HepG2 (cell line): ENCODE measurements around the gene TSPYL4. TPM values are rescaled to one million over a fixed set of nuclear protein-coding genes. Genes with fewer than 3 reads are reported as not detected.

Source experiments
- DNMT1 ChIP-seq: sonication (generic); formaldehyde crosslinking; IDR thresholded peaks from 2 replicates; pipeline ENCODE4 v1.5.1; 2020; ENCODE audit warnings: mild to moderate bottlenecking, missing genetic modification reagents
- FOXC1 ChIP-seq: sonication (generic); formaldehyde crosslinking; IDR thresholded peaks from 2 replicates; pipeline ENCODE4 v1.8.0; 2022; ENCODE audit warnings: mild to moderate bottlenecking, missing genetic modification reagents, borderline replicate concordance
- KDM5B ChIP-seq: sonication (generic); formaldehyde crosslinking; IDR thresholded peaks from 2 replicates; pipeline ENCODE4 v1.4.0; 2020; ENCODE audit warnings: missing genetic modification reagents, mild to moderate bottlenecking, borderline replicate concordance
- NCOA1 ChIP-seq: sonication (generic); formaldehyde crosslinking; IDR thresholded peaks from 2 replicates; pipeline ENCODE4 v1.9.0; 2021; ENCODE audit warnings: missing genetic modification reagents
- NKX3-1 ChIP-seq: sonication (generic); formaldehyde crosslinking; IDR thresholded peaks from 2 replicates; pipeline ENCODE4 v1.5.0; 2020; ENCODE audit warnings: missing genetic modification reagents
- NR3C1 ChIP-seq: sonication (generic); formaldehyde crosslinking; IDR thresholded peaks from 2 replicates; pipeline ENCODE4 v1.4.0; 2020; ENCODE audit warnings: missing genetic modification reagents
- SRSF1 ChIP-seq: fragments of 200-400 bp; formaldehyde crosslinking; optimal IDR thresholded peaks from 2 replicates; pipeline ENCODE3; 2017; ENCODE audit warnings: mild to moderate bottlenecking, low read depth, low read length, moderate library complexity
- YEATS2 ChIP-seq: sonication (generic); formaldehyde crosslinking; IDR thresholded peaks from 2 replicates; pipeline ENCODE4 v1.4.0; 2020; ENCODE audit warnings: missing genetic modification reagents, borderline replicate concordance
- ZBTB7A ChIP-seq: sonication (generic); formaldehyde crosslinking; IDR thresholded peaks from 2 replicates; pipeline ENCODE4 v1.8.0; 2022; ENCODE audit warnings: mild to moderate bottlenecking, missing genetic modification reagents
- ZMYM4 ChIP-seq: sonication (generic); formaldehyde crosslinking; IDR thresholded peaks from 2 replicates; pipeline ENCODE4 v1.8.1; 2023; ENCODE audit warnings: mild to moderate bottlenecking, missing genetic modification reagents
- ZNF292 ChIP-seq: sonication (generic); formaldehyde crosslinking; IDR thresholded peaks from 2 replicates; pipeline ENCODE4 v1.8.1; 2022; ENCODE audit warnings: mild to moderate bottlenecking, low read depth, missing genetic modification reagents, borderline replicate concordance
- ZNF34 ChIP-seq: sonication (generic); formaldehyde crosslinking; IDR thresholded peaks from 2 replicates; pipeline ENCODE4 v1.4.0; 2020; ENCODE audit warnings: mild to moderate bottlenecking, missing genetic modification reagents, borderline replicate concordance
- ZNF547 ChIP-seq: sonication (generic); formaldehyde crosslinking; IDR thresholded peaks from 2 replicates; pipeline ENCODE4 v1.5.1; 2020; ENCODE audit warnings: mild to moderate bottlenecking, missing genetic modification reagents
- ZNF605 ChIP-seq: sonication (generic); formaldehyde crosslinking; IDR thresholded peaks from 2 replicates; pipeline ENCODE4 v1.8.0; 2022; ENCODE audit warnings: mild to moderate bottlenecking, missing genetic modification reagents
- ZNF790 ChIP-seq: sonication (generic); formaldehyde crosslinking; IDR thresholded peaks from 2 replicates; pipeline ENCODE4 v1.8.0; 2022; ENCODE audit warnings: missing genetic modification reagents, mild to moderate bottlenecking, borderline replicate concordance
- polyA plus RNA-seq, 8 experiments: library from polyadenylated mRNA; depleted of rRNA in 3 of 8; stranded (reverse) in 7 of 8; unstranded in 1 of 8; fragments of >200 nt; fragmentation: Illumina TruSeq in 4 of 8; extraction: Trizol in 4 of 8; gene quantifications; 2 replicates each; pipeline versions ENCODE4 v1.2.1 to v1.2.3, GENCODE V29; 2011 to 2016; ENCODE audit warnings: low read depth in 4 of 8, missing spikeins in 1 of 8, mixed read lengths in 1 of 8; ENCODE audit not compliant: insufficient read depth in 1 of 8
- total RNA-seq, 5 experiments: library from RNA; depleted of rRNA; stranded (reverse); fragments of >200 nt; fragmentation: Illumina TruSeq; extraction: Trizol; gene quantifications; 2 replicates each; pipeline ENCODE4 v1.2.3, GENCODE V29; 2016; ENCODE audit warnings: low read depth in 1 of 5
- TF ChIP-seq, protein P1 (sequence below): sonication (generic); formaldehyde crosslinking; IDR thresholded peaks from 2 replicates; pipeline ENCODE4 v1.8.1; 2023; ENCODE audit warnings: mild to moderate bottlenecking, missing genetic modification reagents, borderline replicate concordance
- TF ChIP-seq, protein P2 (sequence below): sonication (generic); formaldehyde crosslinking; IDR thresholded peaks from 2 replicates; pipeline ENCODE4 v1.5.1; 2020; ENCODE audit warnings: mild to moderate bottlenecking, missing genetic modification reagents
- TF ChIP-seq, protein P3 (sequence below): sonication (generic); formaldehyde crosslinking; IDR thresholded peaks from 2 replicates; pipeline ENCODE4 v1.5.0; 2020; ENCODE audit warnings: mild to moderate bottlenecking, missing genetic modification reagents, borderline replicate concordance

The TSPYL4 gene
- total and polyA plus RNA-seq, 2 of the 13 experiments (the other 11 are each of a cell fraction or from before 2014, with no cell fraction given) = 18.0 to 19.7 TPM

GRCh38 chr6:116253505-116254296, at the start of gene TSPYL4 (continued):
- TF ChIP-seq, protein P1, sequence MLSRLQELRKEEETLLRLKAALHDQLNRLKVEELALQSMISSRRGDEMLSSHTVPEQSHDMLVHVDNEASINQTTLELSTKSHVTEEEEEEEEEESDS (CRISPR knock-in tag) = no peak; the same call in 1 of the 2 replicates
- TF ChIP-seq YEATS2 (CRISPR knock-in tag) (peak; percentile 94), ZNF547 (CRISPR knock-in tag) (peak; percentile 81), ZNF605 (CRISPR knock-in tag) (peak; percentile 82), ZNF790 (no peak), NKX3-1 (CRISPR knock-in tag) (no peak), ZMYM4 (CRISPR knock-in tag) (peak; percentile 92), ZBTB7A (peak; percentile 26; the same call in 1 of the 2 replicates), ZNF292 (CRISPR knock-in tag) (peak; percentile 96), NCOA1 (CRISPR knock-in tag) (0 out of 2 replicates have a peak, but pooled peaks have one; percentile 55), DNMT1 (CRISPR knock-in tag) (peak; percentile 63; the same call in 1 of the 2 replicates), ZNF34 (CRISPR knock-in tag) (0 out of 2 replicates have a peak, but pooled peaks have one; percentile 24), NR3C1 (CRISPR knock-in tag) (no peak), KDM5B (CRISPR knock-in tag) (peak; percentile 81; the same call in 1 of the 2 replicates), SRSF1 (peak; percentile 82), FOXC1 (CRISPR knock-in tag) (peak; percentile 95)
- TF ChIP-seq, protein P2, sequence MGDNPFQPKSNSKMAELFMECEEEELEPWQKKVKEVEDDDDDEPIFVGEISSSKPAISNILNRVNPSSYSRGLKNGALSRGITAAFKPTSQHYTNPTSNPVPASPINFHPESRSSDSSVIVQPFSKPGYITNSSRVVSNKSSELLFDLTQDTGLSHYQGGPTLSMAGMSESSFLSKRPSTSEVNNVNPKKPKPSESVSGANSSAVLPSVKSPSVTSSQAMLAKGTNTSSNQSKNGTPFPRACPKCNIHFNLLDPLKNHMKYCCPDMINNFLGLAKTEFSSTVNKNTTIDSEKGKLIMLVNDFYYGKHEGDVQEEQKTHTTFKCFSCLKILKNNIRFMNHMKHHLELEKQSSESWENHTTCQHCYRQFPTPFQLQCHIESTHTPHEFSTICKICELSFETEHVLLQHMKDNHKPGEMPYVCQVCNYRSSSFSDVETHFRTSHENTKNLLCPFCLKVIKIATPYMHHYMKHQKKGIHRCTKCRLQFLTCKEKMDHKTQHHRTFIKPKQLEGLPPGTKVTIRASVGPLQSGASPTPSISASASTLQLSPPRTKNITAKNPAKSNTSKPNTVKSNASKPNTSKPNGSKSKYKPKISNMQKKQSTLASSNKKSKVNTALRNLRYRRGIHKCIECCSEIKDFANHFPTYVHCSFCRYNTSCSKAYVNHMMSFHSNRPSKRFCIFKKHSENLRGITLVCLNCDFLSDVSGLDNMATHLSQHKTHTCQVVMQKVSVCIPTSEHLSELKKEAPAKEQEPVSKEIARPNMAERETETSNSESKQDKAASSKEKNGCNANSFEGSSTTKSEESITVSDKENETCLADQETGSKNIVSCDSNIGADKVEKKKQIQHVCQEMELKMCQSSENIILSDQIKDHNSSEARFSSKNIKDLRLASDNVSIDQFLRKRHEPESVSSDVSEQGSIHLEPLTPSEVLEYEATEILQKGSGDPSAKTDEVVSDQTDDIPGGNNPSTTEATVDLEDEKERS (CRISPR knock-in tag) = peak; percentile 95
- TF ChIP-seq, protein P3, sequence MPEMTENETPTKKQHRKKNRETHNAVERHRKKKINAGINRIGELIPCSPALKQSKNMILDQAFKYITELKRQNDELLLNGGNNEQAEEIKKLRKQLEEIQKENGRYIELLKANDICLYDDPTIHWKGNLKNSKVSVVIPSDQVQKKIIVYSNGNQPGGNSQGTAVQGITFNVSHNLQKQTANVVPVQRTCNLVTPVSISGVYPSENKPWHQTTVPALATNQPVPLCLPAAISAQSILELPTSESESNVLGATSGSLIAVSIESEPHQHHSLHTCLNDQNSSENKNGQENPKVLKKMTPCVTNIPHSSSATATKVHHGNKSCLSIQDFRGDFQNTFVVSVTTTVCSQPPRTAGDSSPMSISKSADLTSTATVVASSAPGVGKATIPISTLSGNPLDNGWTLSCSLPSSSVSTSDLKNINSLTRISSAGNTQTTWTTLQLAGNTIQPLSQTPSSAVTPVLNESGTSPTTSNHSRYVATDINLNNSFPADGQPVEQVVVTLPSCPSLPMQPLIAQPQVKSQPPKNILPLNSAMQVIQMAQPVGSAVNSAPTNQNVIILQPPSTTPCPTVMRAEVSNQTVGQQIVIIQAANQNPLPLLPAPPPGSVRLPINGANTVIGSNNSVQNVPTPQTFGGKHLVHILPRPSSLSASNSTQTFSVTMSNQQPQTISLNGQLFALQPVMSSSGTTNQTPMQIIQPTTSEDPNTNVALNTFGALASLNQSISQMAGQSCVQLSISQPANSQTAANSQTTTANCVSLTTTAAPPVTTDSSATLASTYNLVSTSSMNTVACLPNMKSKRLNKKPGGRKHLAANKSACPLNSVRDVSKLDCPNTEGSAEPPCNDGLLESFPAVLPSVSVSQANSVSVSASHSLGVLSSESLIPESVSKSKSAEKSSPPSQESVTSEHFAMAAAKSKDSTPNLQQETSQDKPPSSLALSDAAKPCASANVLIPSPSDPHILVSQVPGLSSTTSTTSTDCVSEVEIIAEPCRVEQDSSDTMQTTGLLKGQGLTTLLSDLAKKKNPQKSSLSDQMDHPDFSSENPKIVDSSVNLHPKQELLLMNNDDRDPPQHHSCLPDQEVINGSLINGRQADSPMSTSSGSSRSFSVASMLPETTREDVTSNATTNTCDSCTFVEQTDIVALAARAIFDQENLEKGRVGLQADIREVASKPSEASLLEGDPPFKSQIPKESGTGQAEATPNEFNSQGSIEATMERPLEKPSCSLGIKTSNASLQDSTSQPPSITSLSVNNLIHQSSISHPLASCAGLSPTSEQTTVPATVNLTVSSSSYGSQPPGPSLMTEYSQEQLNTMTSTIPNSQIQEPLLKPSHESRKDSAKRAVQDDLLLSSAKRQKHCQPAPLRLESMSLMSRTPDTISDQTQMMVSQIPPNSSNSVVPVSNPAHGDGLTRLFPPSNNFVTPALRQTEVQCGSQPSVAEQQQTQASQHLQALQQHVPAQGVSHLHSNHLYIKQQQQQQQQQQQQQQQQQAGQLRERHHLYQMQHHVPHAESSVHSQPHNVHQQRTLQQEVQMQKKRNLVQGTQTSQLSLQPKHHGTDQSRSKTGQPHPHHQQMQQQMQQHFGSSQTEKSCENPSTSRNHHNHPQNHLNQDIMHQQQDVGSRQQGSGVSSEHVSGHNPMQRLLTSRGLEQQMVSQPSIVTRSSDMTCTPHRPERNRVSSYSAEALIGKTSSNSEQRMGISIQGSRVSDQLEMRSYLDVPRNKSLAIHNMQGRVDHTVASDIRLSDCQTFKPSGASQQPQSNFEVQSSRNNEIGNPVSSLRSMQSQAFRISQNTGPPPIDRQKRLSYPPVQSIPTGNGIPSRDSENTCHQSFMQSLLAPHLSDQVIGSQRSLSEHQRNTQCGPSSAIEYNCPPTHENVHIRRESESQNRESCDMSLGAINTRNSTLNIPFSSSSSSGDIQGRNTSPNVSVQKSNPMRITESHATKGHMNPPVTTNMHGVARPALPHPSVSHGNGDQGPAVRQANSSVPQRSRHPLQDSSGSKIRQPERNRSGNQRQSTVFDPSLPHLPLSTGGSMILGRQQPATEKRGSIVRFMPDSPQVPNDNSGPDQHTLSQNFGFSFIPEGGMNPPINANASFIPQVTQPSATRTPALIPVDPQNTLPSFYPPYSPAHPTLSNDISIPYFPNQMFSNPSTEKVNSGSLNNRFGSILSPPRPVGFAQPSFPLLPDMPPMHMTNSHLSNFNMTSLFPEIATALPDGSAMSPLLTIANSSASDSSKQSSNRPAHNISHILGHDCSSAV (CRISPR knock-in tag) = no peak
